Upper lobe of left lung (tissue), 6 donors: ENCODE data around the gene NUP214. TPM values are rescaled to one million over a fixed set of nuclear protein-coding genes. Genes with fewer than 3 reads are reported as not detected.

Source experiments
- ATAC-seq, 2 donors: fragments of 200-7000 bp; cut with Tn5 transposase; one replicate each; pipeline ENCODE4 v1.9.1; 2022; ENCODE audit warnings: mild to moderate bottlenecking in 2 of 2, moderate library complexity in 2 of 2; ENCODE audit not compliant: low FRiP score in 2 of 2
- DNase-seq, 2 donors: peaks; one replicate each; pipeline ENCODE4 v3.0.0-alpha.2; 2019 to 2020
- H3K27ac ChIP-seq, 4 donors: fragments of 200-600 bp; sonication (generic); one replicate each; pipeline ENCODE4 v1.5.1; 2016 to 2019
- H3K27me3 ChIP-seq, 4 donors: fragments of 200-600 bp; sonication (generic); one replicate each; pipeline ENCODE4 v1.5.1; 2017 to 2019
- H3K36me3 ChIP-seq, 4 donors: fragments of 200-600 bp; sonication (generic); one replicate each; pipeline ENCODE4 v1.5.1; 2016 to 2019
- H3K4me1 ChIP-seq, 4 donors: fragments of 200-600 bp; sonication (generic); one replicate each; pipeline ENCODE4 v1.5.1; 2018 to 2019
- H3K4me3 ChIP-seq, 4 donors: fragments of 200-600 bp; sonication (generic); one replicate each; pipeline ENCODE4 v1.5.1; 2017 to 2019; ENCODE audit warnings: mild to moderate bottlenecking in 2 of 4, moderate library complexity in 1 of 4
- H3K9me3 ChIP-seq, 4 donors: fragments of 200-600 bp; sonication (generic); one replicate each; pipeline ENCODE4 v1.5.1; 2018 to 2019
- EP300 ChIP-seq, 4 donors: sonication (generic); formaldehyde crosslinking; IDR thresholded peaks; one replicate each; pipeline ENCODE4 v1.5.1; 2017; ENCODE audit warnings: antibody characterized with exemption in 4 of 4, control low read depth in 2 of 4
- POLR2A ChIP-seq, 4 donors: fragments of 450-650 bp; IDR thresholded peaks; one replicate each; pipeline ENCODE4 v1.5.1; 2016 to 2017; ENCODE audit warnings: antibody characterized with exemption in 4 of 4, mild to moderate bottlenecking in 2 of 4
- POLR2AphosphoS5 ChIP-seq, 2 donors: sonication (generic); formaldehyde crosslinking; IDR thresholded peaks; one replicate each; pipeline ENCODE4 v1.5.1; 2017; ENCODE audit warnings: antibody characterized with exemption in 2 of 2
- WGBS, 2 donors: methylation state at CpG; one replicate each; pipeline ENCODE4 v1.1.5; 2017 to 2018; 5-methylcytosine and 5-hydroxymethylcytosine counted together
- total RNA-seq, 6 donors: library from RNA; depleted of rRNA in 4 of 6; stranded (reverse); fragments of >200 nt in 4 of 6; gene quantifications; one replicate each; pipeline versions ENCODE4 v1.1.0 to v1.2.1, GENCODE V29; 2016 to 2021
- TF ChIP-seq, protein P1 (sequence below), 6 experiments: fragments of 450-650 bp in 4 of 6; fragments of 200-600 bp in 2 of 6; sonication (generic) in 2 of 6; IDR thresholded peaks; one replicate each; pipeline ENCODE4 v1.5.1; 2016 to 2019; ENCODE audit warnings: antibody characterized with exemption in 6 of 6
- donor health status: DM: no; HTN: no; CAD: no; lungs with moderate emphysema.
- donor health status: DM: no; HTN: yes; CAD: no; lungs with severe emphysema.

NUP214 gene
- total RNA-seq, 6 donors from 2014 or later = 35.3 to 113 (median 44.3) TPM

DNA sequence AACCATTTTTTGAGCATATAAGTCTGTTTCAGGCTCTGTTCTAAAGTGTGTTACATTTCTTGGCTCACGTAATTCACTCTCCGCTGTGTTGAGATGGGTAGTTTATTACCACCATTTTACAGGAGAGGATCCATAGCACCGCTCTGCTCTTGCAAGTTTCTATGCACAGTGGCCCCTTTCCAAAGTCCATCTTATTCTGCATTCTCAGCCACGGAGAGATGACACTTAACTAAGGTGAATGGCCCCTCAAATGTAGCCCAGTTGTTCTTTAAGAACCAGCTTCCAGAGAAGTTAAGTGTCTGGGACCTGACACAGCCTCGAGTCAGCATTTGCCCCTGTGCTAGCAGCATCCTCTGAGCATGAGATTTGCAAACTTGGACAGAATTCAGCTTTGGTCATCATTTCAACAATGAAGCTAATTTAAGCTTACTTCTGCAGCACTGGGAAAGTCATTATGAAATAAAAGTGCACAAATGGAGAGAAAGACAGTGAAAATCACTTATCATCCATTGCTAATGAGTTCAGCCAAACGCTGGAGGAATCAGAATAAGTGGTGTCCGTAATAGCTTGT, 89.0 kb downstream of the NUP214 start:
- TF ChIP-seq POLR2A (IDR thresholded peaks at IDR 0.05) = no peak
- no peak for TF ChIP-seq POLR2AphosphoS5 (IDR thresholded peaks at IDR 0.05)
- TF ChIP-seq, protein P1, sequence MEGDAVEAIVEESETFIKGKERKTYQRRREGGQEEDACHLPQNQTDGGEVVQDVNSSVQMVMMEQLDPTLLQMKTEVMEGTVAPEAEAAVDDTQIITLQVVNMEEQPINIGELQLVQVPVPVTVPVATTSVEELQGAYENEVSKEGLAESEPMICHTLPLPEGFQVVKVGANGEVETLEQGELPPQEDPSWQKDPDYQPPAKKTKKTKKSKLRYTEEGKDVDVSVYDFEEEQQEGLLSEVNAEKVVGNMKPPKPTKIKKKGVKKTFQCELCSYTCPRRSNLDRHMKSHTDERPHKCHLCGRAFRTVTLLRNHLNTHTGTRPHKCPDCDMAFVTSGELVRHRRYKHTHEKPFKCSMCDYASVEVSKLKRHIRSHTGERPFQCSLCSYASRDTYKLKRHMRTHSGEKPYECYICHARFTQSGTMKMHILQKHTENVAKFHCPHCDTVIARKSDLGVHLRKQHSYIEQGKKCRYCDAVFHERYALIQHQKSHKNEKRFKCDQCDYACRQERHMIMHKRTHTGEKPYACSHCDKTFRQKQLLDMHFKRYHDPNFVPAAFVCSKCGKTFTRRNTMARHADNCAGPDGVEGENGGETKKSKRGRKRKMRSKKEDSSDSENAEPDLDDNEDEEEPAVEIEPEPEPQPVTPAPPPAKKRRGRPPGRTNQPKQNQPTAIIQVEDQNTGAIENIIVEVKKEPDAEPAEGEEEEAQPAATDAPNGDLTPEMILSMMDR (IDR thresholded peaks at IDR 0.05) = no peak
- TF ChIP-seq EP300 (IDR thresholded peaks at IDR 0.05) = no peak
- no peak overlapping the region for H3K27ac ChIP-seq
- ATAC-seq (no peak), DNase-seq (no peak)
- 62 to 68% methylated on average over 7 of the region's 7 CpGs for WGBS, 2 donors
- no peaks in the 10 kb centered on the region for H3K4me1 ChIP-seq
- H3K4me3 ChIP-seq = no peak overlapping the region
- peaks cover 0 to 29% (median 9%) of the 10 kb centered on the region in 4 donors for H3K36me3 ChIP-seq
- peaks cover 0 to 8% (median 1%) of the 10 kb centered on the region in 4 donors for H3K9me3 ChIP-seq
- H3K27me3 ChIP-seq = no peaks in the 10 kb centered on the region

DNA sequence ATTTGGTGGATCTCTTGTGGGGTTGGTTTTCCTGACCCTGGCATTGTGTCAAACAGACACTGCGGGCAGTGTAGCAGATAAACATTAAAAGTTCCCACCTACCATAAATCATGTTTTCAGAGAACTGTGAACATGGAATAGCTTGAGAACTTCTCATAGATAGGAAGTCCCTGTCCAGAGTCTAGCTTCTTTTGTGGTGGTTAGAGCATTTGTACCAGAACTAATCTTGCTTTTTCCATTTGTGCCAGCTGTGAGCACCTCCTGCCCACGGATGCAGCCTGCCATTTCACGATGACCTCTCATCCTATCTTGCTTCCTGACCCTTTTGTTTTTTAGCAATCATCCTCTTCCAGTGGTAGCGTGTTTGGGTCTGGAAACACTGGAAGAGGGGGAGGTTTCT, 89.5 kb downstream of the NUP214 start:
- 56 to 57% methylated on average over 4 of the region's 4 CpGs for WGBS, 2 donors
- DNase-seq (no peak), ATAC-seq (no peak)
- Histone ChIP-seq H3K27ac (no peak overlapping the region), H3K4me3 (no peak overlapping the region), H3K9me3 (peaks cover 0 to 8% (median 1%) of the 10 kb centered on the region in 4 donors), H3K27me3 (no peaks in the 10 kb centered on the region), H3K36me3 (peaks cover 0 to 33% (median 9%) of the 10 kb centered on the region in 4 donors), H3K4me1 (no peaks in the 10 kb centered on the region)
- TF ChIP-seq EP300 (IDR thresholded peaks at IDR 0.05) = no peak
- TF ChIP-seq, protein P1 (IDR thresholded peaks at IDR 0.05) = no peak
- TF ChIP-seq POLR2A (IDR thresholded peaks at IDR 0.05) = no peak
- no peak for TF ChIP-seq POLR2AphosphoS5 (IDR thresholded peaks at IDR 0.05)

DNA sequence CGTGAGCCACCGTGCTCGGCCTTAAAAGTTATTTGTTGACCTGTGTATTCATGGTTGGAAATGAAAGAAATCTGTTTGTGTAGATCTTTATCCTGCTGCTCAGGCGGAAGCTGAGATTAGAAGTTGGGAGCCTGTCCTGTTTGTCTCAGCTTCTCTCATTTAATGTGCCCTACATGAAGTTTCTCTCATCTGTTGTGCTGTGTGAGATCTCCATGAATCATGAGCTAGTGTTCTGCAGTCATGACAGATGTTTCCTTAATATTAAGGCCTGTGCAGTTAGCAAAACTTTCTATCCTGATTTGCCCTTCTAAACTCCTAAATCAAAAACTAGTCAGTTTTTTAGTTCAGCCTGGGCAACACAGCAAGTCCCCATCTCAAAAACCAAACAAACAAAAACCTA, 91.4 kb downstream of the NUP214 start:
- no peaks in the 10 kb centered on the region for H3K4me1 ChIP-seq
- no peaks in the 10 kb centered on the region for H3K27me3 ChIP-seq

DNA sequence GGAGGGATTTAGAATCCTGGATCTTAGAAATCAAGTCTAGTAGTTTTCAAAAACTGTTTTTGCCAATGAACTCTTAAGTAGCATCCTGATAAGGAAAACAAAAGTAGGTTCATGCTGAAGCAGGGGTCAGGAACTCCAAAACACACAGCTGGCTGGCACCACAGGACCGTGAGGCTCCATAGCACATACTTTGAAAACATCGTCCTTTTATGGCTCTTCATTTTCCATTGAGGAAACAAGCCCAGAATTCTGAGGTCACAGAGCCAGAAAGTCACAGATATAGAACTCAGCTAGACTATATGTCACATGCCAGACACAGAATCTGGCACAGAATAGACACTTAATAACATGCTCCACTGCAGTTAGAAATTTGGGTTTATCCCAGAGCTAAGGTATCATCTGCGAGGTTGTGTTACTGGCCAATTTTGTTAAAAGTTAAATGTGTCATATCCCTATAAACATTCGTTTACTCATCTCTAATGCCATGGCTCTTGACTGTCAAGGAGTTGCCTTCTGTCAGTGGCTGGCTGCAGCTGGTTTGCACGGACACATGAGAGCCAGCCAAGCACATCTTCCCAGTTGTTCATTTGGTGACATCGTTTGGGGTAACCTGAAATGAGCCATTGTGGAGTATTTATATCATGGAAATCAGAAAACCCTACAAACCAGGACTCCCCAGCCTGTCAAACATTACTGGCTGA, 92.1 kb downstream of the NUP214 start:
- Histone ChIP-seq H3K4me3 (no peak overlapping the region), H3K27me3 (no peaks in the 10 kb centered on the region), H3K27ac (no peak overlapping the region), H3K9me3 (no peaks in the 10 kb centered on the region), H3K4me1 (no peaks in the 10 kb centered on the region), H3K36me3 (peaks cover 0 to 33% (median 7%) of the 10 kb centered on the region in 4 donors)
- DNase-seq (no peak), ATAC-seq (no peak)
- 72 to 78% methylated on average over 6 of the region's 6 CpGs for WGBS, 2 donors
- TF ChIP-seq POLR2A (IDR thresholded peaks at IDR 0.05) = no peak
- TF ChIP-seq, protein P1 (IDR thresholded peaks at IDR 0.05) = no peak
- TF ChIP-seq EP300 (IDR thresholded peaks at IDR 0.05) = no peak
- TF ChIP-seq POLR2AphosphoS5 (IDR thresholded peaks at IDR 0.05) = no peak

More for the DNA sequence above, 91.4 kb downstream of the NUP214 start:
- peaks cover 0 to 33% (median 9%) of the 10 kb centered on the region in 4 donors for H3K36me3 ChIP-seq
- TF ChIP-seq EP300 (IDR thresholded peaks at IDR 0.05) = no peak
- TF ChIP-seq POLR2AphosphoS5 (IDR thresholded peaks at IDR 0.05) = no peak
- TF ChIP-seq POLR2A (IDR thresholded peaks at IDR 0.05) = no peak
- TF ChIP-seq, protein P1 (IDR thresholded peaks at IDR 0.05) = no peak
- WGBS, 2 donors = 71 to 80% methylated on average over 4 of the region's 4 CpGs
- H3K9me3 ChIP-seq = peaks cover 0 to 6% (median 0%) of the 10 kb centered on the region in 4 donors
- no peak for DNase-seq
- no peak for ATAC-seq
- H3K4me3 ChIP-seq = no peak overlapping the region
- H3K27ac ChIP-seq = no peak overlapping the region
